Endothelial cell of umbilical vein (primary cell): Measurements from ENCODE around the gene ERBB4. TPM values are rescaled to one million over a fixed set of nuclear protein-coding genes. Genes with fewer than 3 reads are reported as not detected.

Experiments
- BruUV-seq: library from RNA; stranded (reverse); fragments of 400-500 nt; replicated peaks from 2 replicates; lab custom pipeline; 2021; lab: Mats Ljungman, UMichigan
- CTCF ChIA-PET: fragments of 300-600, 350-600 bp; sonication (Branson Sonifier 250); formaldehyde crosslinking; loops from one replicate; lab custom pipeline; 2021; ENCODE audit warnings: antibody characterized with exemption, inconsistent platforms; lab: Charles Lee
- POLR2A ChIA-PET: fragments of 300-600, 350-600 bp; sonication (Branson Sonifier 250); formaldehyde crosslinking; loops from one replicate; lab custom pipeline; 2021; ENCODE audit warnings: antibody characterized with exemption, inconsistent platforms; lab: Charles Lee
- DNase-seq: peaks from one replicate; pipeline ENCODE4 v3.0.0-alpha.2; 2011; ENCODE audit warnings: low read depth, low spot score
- FAIRE-seq: peaks from 2 replicates; lab custom pipeline; 2011; peaks lifted over from hg19 to GRCh38; lab: Jason Lieb, UNC
- H2AFZ ChIP-seq: 2 replicates; pipeline ENCODE4 v1.6.0; 2012; ENCODE audit warnings: low read depth, low read length, control low read depth, inconsistent platforms
- H3K27ac ChIP-seq: 2 replicates; pipeline ENCODE4 v1.5.1; 2011; ENCODE audit warnings: low read depth, mild to moderate bottlenecking, control low read depth, low read length, moderate library complexity; ENCODE audit not compliant: insufficient read depth
- H3K27me3 ChIP-seq, 2 experiments: 2 replicates each; pipeline versions ENCODE4 v1.6.0 to v1.6.1; 2011; ENCODE audit warnings: low read length in 2 of 2, mixed read lengths in 1 of 2; ENCODE audit not compliant: control insufficient read depth in 2 of 2, insufficient read depth in 2 of 2
- H3K36me3 ChIP-seq, 2 experiments: 2 replicates in 1 of 2; 3 replicates in 1 of 2; pipeline ENCODE4 v1.5.1; 2011; ENCODE audit warnings: low read length in 2 of 2, mild to moderate bottlenecking in 1 of 2, moderate library complexity in 1 of 2; ENCODE audit not compliant: control insufficient read depth in 2 of 2, insufficient read depth in 2 of 2; ENCODE audit errors: extremely low read depth in 1 of 2
- H3K4me1 ChIP-seq: 3 replicates; pipeline ENCODE4 v1.5.1; 2011; ENCODE audit warnings: mild to moderate bottlenecking, low read length; ENCODE audit not compliant: control insufficient read depth, insufficient read depth; ENCODE audit errors: extremely low read depth
- H3K4me2 ChIP-seq: 2 replicates; pipeline ENCODE4 v1.6.1; 2011; ENCODE audit warnings: low read length, control low read depth, mixed read lengths; ENCODE audit not compliant: insufficient read depth
- H3K4me3 ChIP-seq, 3 experiments: fragments of 200-600 bp in 1 of 3; sonication (generic), shearing (Covaris generic) in 1 of 3; replicated peaks in 1 of 3; 2 replicates each; pipeline ENCODE4 v1.5.1; 2011 to 2016; ENCODE audit warnings: control low read depth in 3 of 3, low read length in 3 of 3, mild to moderate bottlenecking in 2 of 3, inconsistent platforms in 1 of 3, low read depth in 1 of 3, moderate library complexity in 1 of 3; ENCODE audit not compliant: insufficient read depth in 1 of 3
- H3K79me2 ChIP-seq: 2 replicates; pipeline ENCODE4 v1.6.0; 2012; ENCODE audit warnings: low read length, inconsistent platforms; ENCODE audit not compliant: control insufficient read depth, insufficient read depth
- H3K9ac ChIP-seq: replicated peaks from 2 replicates; pipeline ENCODE3; 2011; ENCODE audit warnings: low read length, control low read depth; ENCODE audit not compliant: insufficient read depth; ENCODE audit errors: extremely low read depth
- H3K9me1 ChIP-seq: replicated peaks from 3 replicates; pipeline ENCODE4 v1.6.0; 2011; ENCODE audit warnings: mild to moderate bottlenecking, low read length; ENCODE audit not compliant: control insufficient read depth, insufficient read depth; ENCODE audit errors: extremely low read depth
- H3K9me3 ChIP-seq: replicated peaks from 2 replicates; pipeline ENCODE4 v1.5.1; 2012; ENCODE audit warnings: low read length, inconsistent platforms; ENCODE audit not compliant: control insufficient read depth, insufficient read depth
- H4K20me1 ChIP-seq: replicated peaks from 2 replicates; pipeline ENCODE3; 2011; ENCODE audit warnings: mild to moderate bottlenecking, low read length; ENCODE audit not compliant: control insufficient read depth, insufficient read depth; ENCODE audit errors: extremely low read depth
- CTCF ChIP-seq, 2 donors: IDR thresholded peaks; 1 replicate in 1 of 2; 2 replicates in 1 of 2; pipeline ENCODE4 v1.5.1; 2011; ENCODE audit warnings: low read length in 2 of 2, mild to moderate bottlenecking in 2 of 2, moderate library complexity in 2 of 2, control low read depth in 1 of 2, inconsistent platforms in 1 of 2, low read depth in 1 of 2; ENCODE audit not compliant: insufficient read depth in 1 of 2; ENCODE audit errors: extremely low read depth in 1 of 2
- EZH2 ChIP-seq: IDR thresholded peaks from 2 replicates; pipeline ENCODE4 v1.6.1; 2012; ENCODE audit warnings: borderline replicate concordance, low read depth, mild to moderate bottlenecking, moderate library complexity, low read length, inconsistent platforms; ENCODE audit not compliant: severe bottlenecking
- FOS ChIP-seq: IDR thresholded peaks from 2 replicates; pipeline ENCODE4 v1.6.1; 2011; ENCODE audit warnings: mild to moderate bottlenecking, low read length, moderate library complexity, borderline replicate concordance; ENCODE audit not compliant: insufficient read depth
- GATA2 ChIP-seq: IDR thresholded peaks from 2 replicates; pipeline ENCODE4 v1.7.0; 2011; ENCODE audit warnings: low read depth, mild to moderate bottlenecking, moderate library complexity, mixed read lengths, low read length; ENCODE audit not compliant: insufficient read length, insufficient read depth
- JUN ChIP-seq: IDR thresholded peaks from 2 replicates; pipeline ENCODE4 v1.6.1; 2011; ENCODE audit warnings: borderline replicate concordance, low read depth; ENCODE audit not compliant: insufficient read length, insufficient read depth
- MAX ChIP-seq: IDR thresholded peaks from 2 replicates; pipeline ENCODE4 v1.6.1; 2011; ENCODE audit not compliant: insufficient read depth, insufficient read length
- MYC ChIP-seq: IDR thresholded peaks from one replicate; pipeline ENCODE4 v1.6.1; 2011; ENCODE audit warnings: mild to moderate bottlenecking, low read depth, low read length
- POLR2A ChIP-seq: IDR thresholded peaks from 2 replicates; pipeline ENCODE4 v1.6.1; 2012; ENCODE audit warnings: low read depth, mild to moderate bottlenecking, control low read depth, low read length
- POLR2AphosphoS5 ChIP-seq: IDR thresholded peaks from 2 replicates; pipeline ENCODE4 v1.6.1; 2012; ENCODE audit warnings: low read depth, mild to moderate bottlenecking, control low read depth, low read length, moderate library complexity; ENCODE audit not compliant: insufficient read depth
- dilution Hi-C: fragments of 300-500 bp; cut with MboI; formaldehyde crosslinking; loops from one replicate; pipeline ENCODE4 v1.15.0; 2019; ENCODE audit warnings: low sequenced_read_pairs; ENCODE audit not compliant: extremely low pct_ligation_motif_present
- intact Hi-C: fragments of 100-400 bp; cut with micrococcal nuclease; formaldehyde crosslinking; loops from one replicate; pipeline ENCODE4 v1.10.0; 2022
- polyA plus RNA-seq, 4 experiments: library from polyadenylated mRNA; depleted of rRNA in 3 of 4; stranded (reverse) in 3 of 4; unstranded in 1 of 4; fragments of >200 nt; gene quantifications; 2 replicates each; pipeline versions ENCODE4 v1.2.1 to v1.2.3, GENCODE V29; 2011 to 2012; ENCODE audit warnings: missing spikeins in 1 of 4
- total RNA-seq: library from RNA; stranded (reverse); gene quantifications from 2 replicates; pipeline ENCODE4 v1.2.3, GENCODE V29; 2021

ERBB4 gene
- total and polyA plus RNA-seq, 2 donors (not counting 3 experiments of a cell fraction or from before 2014, with no cell fraction given) = 0.01 to 0.27 TPM

GRCh38 chr2:212299943-212300342, 238.7 kb downstream of the ERBB4 start:
- no peak overlapping the region for H3K4me2 ChIP-seq
- no peaks in the 10 kb centered on the region for H3K4me1 ChIP-seq
- DNase-seq (no peak), FAIRE-seq (no peak)
- H3K36me3 ChIP-seq = no peaks in the 10 kb centered on the region
- H2AFZ ChIP-seq = no peak overlapping the region
- H3K9me3 ChIP-seq = no peaks in the 10 kb centered on the region
- intact Hi-C loops (no loop called here), dilution Hi-C loops (no loop called here)
- H3K27ac ChIP-seq = no peak overlapping the region
- TF ChIP-seq GATA2 (no peak), MYC (no peak), POLR2A (no peak), EZH2 (no peak), MAX (no peak), JUN (no peak), FOS (no peak), POLR2AphosphoS5 (no peak), CTCF (IDR thresholded peaks at IDR 0.05; ENCODE audit: extremely low read depth in 1 of 2, insufficient read depth in 1 of 2, low read depth in 1 of 2, low read length in 2 of 2) (no peak)
- no peaks in the 10 kb centered on the region for H3K79me2 ChIP-seq
- H3K9ac ChIP-seq = no peak overlapping the region
- no peaks in the 10 kb centered on the region for H3K27me3 ChIP-seq
- H3K4me3 ChIP-seq = no peak overlapping the region
- POLR2A ChIA-PET = no interaction called here
- BruUV-seq = no TSS peak
- no peaks in the 10 kb centered on the region for H4K20me1 ChIP-seq
- CTCF ChIA-PET = no interaction called here
- no peaks in the 10 kb centered on the region for H3K9me1 ChIP-seq
